GM18873 (cell line): ENCODE results near the gene ATG14.
A peak's percentile ranks its signal among the peaks of the same experiment; 100 is the strongest.
"Not testable (repeated sequence)": the region's sequence is repeated elsewhere in the genome, so short reads cannot be mapped to it uniquely, and the experiment has no call there.

Source experiments
- ATAC-seq: cut with Tn5 transposase; IDR thresholded peaks from one replicate; pipeline ENCODE4 v1.9.1; 2021; ENCODE audit warnings: mild to moderate bottlenecking, moderate library complexity, moderate number of reproducible peaks; ENCODE audit not compliant: unreplicated experiment, low FRiP score

ATG14 gene

GRCh38 chr14:55411426-55412389 is at the start of gene ATG14:
TSS of gene ATG14 (minus strand) at chr14:55411830. CDS start at chr14:55411822, 8 bp downstream.
- peak; percentile 81 for ATAC-seq

GRCh38 chr14:55458800-55459515 is 47.3 kb upstream of the ATG14 start:
- ATAC-seq = peak; percentile 92

- ATAC-seq = no peak
Measured at GRCh38 chr14:55457496-55457895, 45.9 kb upstream of the ATG14 start.

GRCh38 chr14:55456411-55456810 is 44.8 kb upstream of the ATG14 start:
- not testable (repeated sequence) for ATAC-seq

GRCh38 chr14:55454264-55455002 is 42.8 kb upstream of the ATG14 start:
- no peak for ATAC-seq

GRCh38 chr14:55451950-55452349 is 40.3 kb upstream of the ATG14 start:
- ATAC-seq = no peak

- ATAC-seq = no peak
Measured at GRCh38 chr14:55451398-55451797, 39.8 kb upstream of the ATG14 start.

- no peak for ATAC-seq
Measured at GRCh38 chr14:55450987-55451386, 39.4 kb upstream of the ATG14 start.

GRCh38 chr14:55450539-55450938 is 38.9 kb upstream of the ATG14 start:
- no peak for ATAC-seq

GRCh38 chr14:55450124-55450523 is 38.5 kb upstream of the ATG14 start:
- ATAC-seq = no peak

- no peak for ATAC-seq
Measured at GRCh38 chr14:55449116-55449515, 37.5 kb upstream of the ATG14 start.

- ATAC-seq = no peak
Measured at GRCh38 chr14:55448141-55448614, 36.5 kb upstream of the ATG14 start.

GRCh38 chr14:55446833-55447232 is 35.2 kb upstream of the ATG14 start:
- no peak for ATAC-seq

- no peak for ATAC-seq
Measured at GRCh38 chr14:55446127-55446736, 34.6 kb upstream of the ATG14 start.

GRCh38 chr14:55441286-55441685 is 29.7 kb upstream of the ATG14 start:
- no peak for ATAC-seq

- no peak for ATAC-seq
Measured at GRCh38 chr14:55440385-55440784, 28.8 kb upstream of the ATG14 start, which contains the start of gene TBPL2. TSS of gene TBPL2 (minus strand) at chr14:55440616. CDS start at chr14:55440449, 167 bp downstream.

- ATAC-seq = no peak
Measured at GRCh38 chr14:55438066-55438683, 26.5 kb upstream of the ATG14 start.

- no peak for ATAC-seq
Measured at GRCh38 chr14:55436931-55437330, 25.3 kb upstream of the ATG14 start.

GRCh38 chr14:55436519-55436918 is 24.9 kb upstream of the ATG14 start:
- no peak for ATAC-seq

- no peak for ATAC-seq
Measured at GRCh38 chr14:55434805-55435174, 23.2 kb upstream of the ATG14 start.
